MM.1S (cell line): ENCODE measurements around the gene TP53TG5.

ENCODE experiments used
- DNase-seq: peaks from one replicate; pipeline ENCODE4 v3.0.0-alpha.2; 2015
- H2AFZ ChIP-seq: fragments of 300-600 bp; sonication (generic); 2 replicates; pipeline ENCODE4 v1.6.0; 2016; ENCODE audit warnings: antibody characterized with exemption, low read length
- H3F3A ChIP-seq: fragments of 300-600 bp; sonication (generic); 2 replicates; pipeline ENCODE4 v1.6.1; 2016; ENCODE audit warnings: mild to moderate bottlenecking, antibody characterized with exemption, low read length, moderate library complexity, mixed read lengths; ENCODE audit not compliant: insufficient read depth
- H3K27ac ChIP-seq: fragments of 300-600 bp; sonication (generic); 2 replicates; pipeline ENCODE4 v1.5.1; 2016; ENCODE audit warnings: mild to moderate bottlenecking, low read length
- H3K27me3 ChIP-seq: fragments of 300-600 bp; sonication (generic); replicated peaks from 2 replicates; pipeline ENCODE4 v1.6.0; 2016; ENCODE audit warnings: low read length; ENCODE audit not compliant: insufficient read depth
- H3K36me3 ChIP-seq: fragments of 300-600 bp; sonication (generic); replicated peaks from 2 replicates; pipeline ENCODE4 v1.6.1; 2016; ENCODE audit warnings: mild to moderate bottlenecking, low read length, mixed read lengths; ENCODE audit not compliant: insufficient read depth
- H3K4me1 ChIP-seq: fragments of 300-600 bp; sonication (generic); 2 replicates; pipeline ENCODE4 v1.6.1; 2016; ENCODE audit warnings: low read length, mixed read lengths
- H3K4me2 ChIP-seq: fragments of 300-600 bp; sonication (generic); 2 replicates; pipeline ENCODE4 v1.6.0; 2016; ENCODE audit warnings: low read depth, low read length
- H3K4me3 ChIP-seq: fragments of 300-600 bp; sonication (generic); 2 replicates; pipeline ENCODE4 v1.5.1; 2016; ENCODE audit warnings: low read length, mixed read lengths
- H3K79me2 ChIP-seq: fragments of 300-600 bp; sonication (generic); 2 replicates; pipeline ENCODE4 v1.6.1; 2016; ENCODE audit warnings: mixed run types, low read length, mixed read lengths
- H3K9ac ChIP-seq: fragments of 300-600 bp; sonication (generic); 2 replicates; pipeline ENCODE4 v1.6.1; 2016; ENCODE audit warnings: low read length, mixed read lengths
- H3K9me2 ChIP-seq: fragments of 300-600 bp; sonication (generic); replicated peaks from 2 replicates; pipeline ENCODE4 v1.6.1; 2016; ENCODE audit warnings: mild to moderate bottlenecking, low read length, mixed read lengths; ENCODE audit not compliant: insufficient read depth
- H3K9me3 ChIP-seq: fragments of 300-600 bp; sonication (generic); replicated peaks from 2 replicates; pipeline ENCODE4 v1.6.1; 2016; ENCODE audit warnings: mild to moderate bottlenecking, low read length, mixed read lengths; ENCODE audit not compliant: insufficient read depth
- H4K20me1 ChIP-seq: fragments of 300-600 bp; sonication (generic); 2 replicates; pipeline ENCODE4 v1.6.1; 2016; ENCODE audit warnings: mild to moderate bottlenecking, low read length, moderate library complexity, mixed read lengths; ENCODE audit not compliant: insufficient read depth
- CTCF ChIP-seq: fragments of 300-600 bp; sonication (generic); IDR thresholded peaks from 2 replicates; pipeline ENCODE4 v1.5.1; 2016; ENCODE audit warnings: antibody characterized with exemption, low read length, mixed read lengths
- EZH2 ChIP-seq: fragments of 300-600 bp; sonication (generic); optimal IDR thresholded peaks from 2 replicates; pipeline ENCODE3; 2017; ENCODE audit warnings: low read depth, mild to moderate bottlenecking, antibody characterized with exemption, low read length, mixed read lengths
- EZH2phosphoT487 ChIP-seq: fragments of 300-600 bp; sonication (generic); IDR thresholded peaks from 2 replicates; pipeline ENCODE4 v1.6.1; 2018; ENCODE audit warnings: antibody characterized with exemption, low read length

TP53TG5 gene

GRCh38 chr20:45372646-45373352, 5.3 kb downstream of the TP53TG5 start:
- Histone ChIP-seq H3K9ac (no peak overlapping the region), H3K36me3 (no peaks in the 10 kb centered on the region), H3K27ac (no peak overlapping the region), H3K9me2 (no peaks in the 10 kb centered on the region), H2AFZ (no peak overlapping the region), H3K9me3 (no peaks in the 10 kb centered on the region), H3K79me2 (no peaks in the 10 kb centered on the region), H3K4me2 (no peak overlapping the region), H3K27me3 (no peaks in the 10 kb centered on the region), H3K4me1 (peaks cover 14% of the 10 kb centered on the region), H3K4me3 (no peak overlapping the region), H3F3A (peaks cover 13% of the 10 kb centered on the region), H4K20me1 (no peaks in the 10 kb centered on the region)
- TF ChIP-seq EZH2 (no peak), EZH2phosphoT487 (no peak), CTCF (no peak)
- DNase-seq: no peak

GRCh38 chr20:45372241-45372640, 5.9 kb downstream of the TP53TG5 start:
- no peak for TF ChIP-seq EZH2phosphoT487
- no peak for TF ChIP-seq CTCF
- TF ChIP-seq EZH2: no peak
- Histone ChIP-seq H3K79me2 (0 out of 2 replicates have a peak, but pooled peaks cover under 1% of the 10 kb centered on the region), H3K4me2 (no peak overlapping the region), H4K20me1 (no peaks in the 10 kb centered on the region), H3F3A (peaks cover 19% of the 10 kb centered on the region), H3K27ac (no peak overlapping the region), H3K9me2 (no peaks in the 10 kb centered on the region), H3K9ac (no peak overlapping the region), H3K36me3 (no peaks in the 10 kb centered on the region), H3K27me3 (no peaks in the 10 kb centered on the region), H3K4me1 (peaks cover 19% of the 10 kb centered on the region), H3K9me3 (no peaks in the 10 kb centered on the region), H3K4me3 (no peak overlapping the region), H2AFZ (no peak overlapping the region)
- DNase-seq: no peak

- Histone ChIP-seq H3K79me2 (peaks cover 15% of the 10 kb centered on the region), H3K4me3 (no peak overlapping the region), H3K4me2 (no peak overlapping the region), H3K9ac (no peak overlapping the region), H3K27ac (no peak overlapping the region), H3K9me3 (no peaks in the 10 kb centered on the region), H3K36me3 (no peaks in the 10 kb centered on the region), H4K20me1 (no peaks in the 10 kb centered on the region), H3K4me1 (peaks cover 28% of the 10 kb centered on the region), H3K27me3 (no peaks in the 10 kb centered on the region), H2AFZ (no peak overlapping the region), H3K9me2 (no peaks in the 10 kb centered on the region), H3F3A (peaks cover 25% of the 10 kb centered on the region)
- no peak for DNase-seq
- TF ChIP-seq CTCF (no peak), EZH2phosphoT487 (no peak), EZH2 (no peak)
Measured at GRCh38 chr20:45370571-45371160, 7.5 kb downstream of the TP53TG5 start.
